Tibial nerve (tissue), 4 donors: ENCODE results near the gene SLC6A17. TPM values are rescaled to one million over a fixed set of nuclear protein-coding genes. Genes with fewer than 3 reads are reported as not detected.

Source experiments
- DNase-seq, 2 donors: peaks; one replicate each; pipeline ENCODE4 v3.0.0-alpha.2; 2019; ENCODE audit warnings: low spot score in 2 of 2
- H3K27ac ChIP-seq, 4 donors: fragments of 200-600 bp; sonication (generic) in 3 of 4; one replicate each; pipeline ENCODE4 v1.5.1; 2017 to 2019; ENCODE audit warnings: mild to moderate bottlenecking in 1 of 4
- H3K27me3 ChIP-seq, 2 donors: fragments of 200-600 bp; sonication (generic) in 1 of 2; one replicate each; pipeline versions ENCODE4 v1.5.1 to v1.6.0; 2017 to 2019
- H3K36me3 ChIP-seq, 3 donors: fragments of 200-600 bp; sonication (generic); one replicate each; pipeline ENCODE4 v1.5.1; 2018 to 2019
- H3K4me1 ChIP-seq, 4 donors: fragments of 200-600 bp; sonication (generic) in 3 of 4; one replicate each; pipeline ENCODE4 v1.5.1; 2017 to 2019
- H3K4me3 ChIP-seq, 4 donors: fragments of 200-600 bp; sonication (generic) in 3 of 4; one replicate each; pipeline ENCODE4 v1.5.1; 2017 to 2019; ENCODE audit warnings: mild to moderate bottlenecking in 1 of 4, moderate library complexity in 1 of 4
- H3K9me3 ChIP-seq, 4 donors: fragments of 200-600 bp; sonication (generic) in 3 of 4; one replicate each; pipeline ENCODE4 v1.5.1; 2017 to 2019
- CTCF ChIP-seq, 5 experiments: fragments of 200-600 bp in 3 of 5; fragments of 450-650 bp in 2 of 5; sonication (generic) in 3 of 5; IDR thresholded peaks; one replicate each; pipeline ENCODE4 v1.5.1; 2016 to 2019; ENCODE audit warnings: antibody characterized with exemption in 5 of 5, mild to moderate bottlenecking in 3 of 5, moderate library complexity in 2 of 5
- EP300 ChIP-seq, 2 donors: sonication (generic); formaldehyde crosslinking; IDR thresholded peaks; one replicate each; pipeline ENCODE4 v1.6.1; 2017; ENCODE audit warnings: antibody characterized with exemption in 2 of 2, mild to moderate bottlenecking in 1 of 2
- POLR2A ChIP-seq, 2 donors: fragments of 450-650 bp; IDR thresholded peaks; one replicate each; pipeline ENCODE4 v1.6.1; 2017; ENCODE audit warnings: antibody characterized with exemption in 2 of 2, mild to moderate bottlenecking in 2 of 2, moderate library complexity in 2 of 2
- WGBS, 2 donors: methylation state at CpG; one replicate each; pipeline ENCODE4 v1.1.5; 2018; 5-methylcytosine and 5-hydroxymethylcytosine counted together
- total RNA-seq, 4 donors: library from RNA; depleted of rRNA; stranded (reverse); fragments of >200 nt; gene quantifications; one replicate each; pipeline ENCODE4 v1.1.0, GENCODE V29; 2016

Gene SLC6A17
- total RNA-seq, 4 donors from 2014 or later, result under 0.01 to 0.22 TPM; not detected in 2

DNA sequence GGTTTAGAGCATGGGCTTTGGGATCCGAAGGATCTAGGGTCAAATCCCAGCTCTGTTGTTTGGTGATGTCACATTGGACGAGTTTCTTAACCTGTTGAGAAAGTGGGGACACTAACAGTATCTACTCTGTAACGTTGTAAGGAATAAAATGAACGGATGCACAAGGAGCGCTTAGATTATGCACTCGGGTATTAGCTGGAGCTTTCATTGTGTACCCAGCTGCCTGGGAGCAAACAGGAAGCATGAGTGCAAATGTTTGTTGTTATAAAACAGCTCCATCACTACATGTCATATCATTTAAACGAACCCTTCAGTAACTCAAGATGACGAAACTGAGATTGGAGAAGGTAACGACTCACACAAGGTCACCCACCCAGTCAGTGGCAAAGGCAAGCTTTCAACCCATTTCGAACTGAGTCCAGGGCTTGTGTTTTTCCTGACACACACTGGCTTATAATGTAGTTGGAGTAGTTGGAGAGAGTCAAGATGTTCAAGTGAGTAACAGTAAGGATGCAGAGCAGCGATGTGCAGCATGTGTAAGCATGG is 16.2 kb upstream of the SLC6A17 start:
- 50 to 59% methylated on average over 11 of the region's 11 CpGs for WGBS, 2 donors

DNA sequence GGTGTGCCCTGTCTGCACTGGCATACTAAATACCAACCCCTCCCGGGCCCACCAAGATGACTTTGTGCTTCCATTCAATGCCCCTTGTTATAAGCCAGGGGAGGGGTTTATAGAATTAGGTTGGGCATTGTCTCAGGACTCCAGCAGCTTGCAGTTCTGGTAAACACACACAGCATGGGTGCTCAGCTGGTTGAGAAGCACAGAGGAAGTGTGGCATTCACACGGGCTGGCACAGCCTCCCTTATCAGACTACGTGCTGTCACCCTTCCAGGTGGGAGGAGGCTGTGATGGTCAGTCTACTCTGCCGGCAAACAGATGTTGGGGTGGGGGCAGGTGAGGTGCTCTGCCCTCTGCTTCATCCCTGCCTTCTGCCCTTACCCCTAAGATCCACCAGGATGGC is 15.0 kb upstream of the SLC6A17 start:
- no peak for TF ChIP-seq CTCF (IDR thresholded peaks at IDR 0.05)
- no peak for TF ChIP-seq POLR2A (IDR thresholded peaks at IDR 0.05)
- no peak for TF ChIP-seq EP300 (IDR thresholded peaks at IDR 0.05)
- DNase-seq, result no peak
- Histone ChIP-seq H3K4me1 (peaks cover 0 to 5% (median 0%) of the 10 kb centered on the region in 4 donors), H3K27ac (no peak overlapping the region), H3K4me3 (no peak overlapping the region), H3K36me3 (no peaks in the 10 kb centered on the region), H3K27me3 (peaks cover 0 to 35% of the 10 kb centered on the region in 2 donors), H3K9me3 (peaks cover 0 to 4% (median 0%) of the 10 kb centered on the region in 4 donors)
- WGBS, 2 donors, result 49 to 64% methylated on average over 3 to 4 of the region's 4 CpGs

More for the DNA sequence above, 16.2 kb upstream of the SLC6A17 start:
- Histone ChIP-seq H3K4me3 (no peak overlapping the region), H3K36me3 (no peaks in the 10 kb centered on the region), H3K4me1 (peaks cover 0 to 11% (median 0%) of the 10 kb centered on the region in 4 donors), H3K9me3 (no peaks in the 10 kb centered on the region), H3K27me3 (peaks cover 0 to 42% of the 10 kb centered on the region in 2 donors), H3K27ac (no peak overlapping the region)
- TF ChIP-seq POLR2A (IDR thresholded peaks at IDR 0.05), result no peak
- TF ChIP-seq EP300 (IDR thresholded peaks at IDR 0.05), result no peak
- TF ChIP-seq CTCF (IDR thresholded peaks at IDR 0.05), result no peak
- DNase-seq, result no peak

- H3K36me3 ChIP-seq, result no peaks in the 10 kb centered on the region
- no peak for TF ChIP-seq POLR2A (IDR thresholded peaks at IDR 0.05)
- no peak for TF ChIP-seq EP300 (IDR thresholded peaks at IDR 0.05)
- TF ChIP-seq CTCF (IDR thresholded peaks at IDR 0.05), result no peak
- H3K27me3 ChIP-seq, result peaks cover 0 to 35% of the 10 kb centered on the region in 2 donors
- peaks cover 0 to under 1% (median 0%) of the 10 kb centered on the region in 4 donors for H3K4me1 ChIP-seq
- H3K4me3 ChIP-seq, result no peak overlapping the region
- 75 to 78% methylated on average over 10 of the region's 10 CpGs for WGBS, 2 donors
- H3K27ac ChIP-seq, result no peak overlapping the region
- H3K9me3 ChIP-seq, result peaks cover 0 to 4% (median 0%) of the 10 kb centered on the region in 4 donors
- DNase-seq, result no peak
Measured at GRCh38 chr1:110135666-110136065, 14.6 kb upstream of the SLC6A17 start.

DNA sequence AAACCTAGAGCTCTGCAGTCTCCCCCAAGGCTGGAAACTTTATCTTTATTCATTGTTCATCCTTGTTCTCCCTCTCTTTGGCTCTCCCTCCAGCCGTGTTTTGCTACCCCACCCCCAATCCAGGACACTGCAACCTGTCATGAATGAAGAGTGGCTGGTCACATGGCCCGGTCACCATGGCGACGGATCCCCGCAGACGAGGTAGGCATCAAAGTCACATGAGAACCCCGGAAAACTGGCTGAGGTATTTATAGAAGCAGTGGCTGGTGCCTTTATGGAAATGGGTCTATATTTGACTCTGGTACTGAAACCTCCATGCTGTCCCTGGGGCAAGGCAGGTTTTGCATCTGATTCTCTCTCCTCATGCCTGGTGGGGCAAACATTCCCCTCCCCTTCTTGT is 13.4 kb upstream of the SLC6A17 start:
- H3K4me1 ChIP-seq, result no peaks in the 10 kb centered on the region
- no peak for DNase-seq
- no peaks in the 10 kb centered on the region for H3K36me3 ChIP-seq
- H3K9me3 ChIP-seq, result peaks cover 0 to 4% (median 0%) of the 10 kb centered on the region in 4 donors
- TF ChIP-seq POLR2A (IDR thresholded peaks at IDR 0.05), result no peak
- TF ChIP-seq CTCF (IDR thresholded peaks at IDR 0.05), result no peak
- no peak for TF ChIP-seq EP300 (IDR thresholded peaks at IDR 0.05)
- no peak overlapping the region for H3K27ac ChIP-seq
- H3K4me3 ChIP-seq, result no peak overlapping the region
- H3K27me3 ChIP-seq, result peaks cover 0 to 36% of the 10 kb centered on the region in 2 donors
- WGBS, 2 donors, result 3 to 4% methylated on average over 7 of the region's 7 CpGs

DNA sequence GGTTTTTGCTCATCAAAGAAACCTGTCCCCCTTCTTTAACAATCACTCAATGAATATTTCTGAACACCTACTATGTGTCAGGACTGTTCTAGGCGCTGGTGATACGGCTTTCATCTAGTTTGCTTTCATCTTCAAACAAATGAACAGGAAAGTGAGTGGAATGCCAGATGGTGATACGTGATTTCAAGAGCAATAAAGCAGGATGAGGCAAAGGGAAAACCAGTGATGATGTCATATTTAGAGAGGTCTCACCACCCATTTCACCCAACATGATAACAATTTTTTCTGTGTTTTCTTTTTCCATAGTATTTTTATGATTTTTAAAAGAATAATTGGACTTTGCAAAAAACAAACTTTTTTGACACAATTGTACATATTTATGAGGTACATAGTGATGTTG is 11.3 kb upstream of the SLC6A17 start:
- no peak overlapping the region for H3K27ac ChIP-seq
- no peaks in the 10 kb centered on the region for H3K36me3 ChIP-seq
- DNase-seq, result no peak
- H3K27me3 ChIP-seq, result peaks cover 0 to 47% of the 10 kb centered on the region in 2 donors
- no peak for TF ChIP-seq EP300 (IDR thresholded peaks at IDR 0.05)
- peaks cover 0 to 4% (median 0%) of the 10 kb centered on the region in 4 donors for H3K9me3 ChIP-seq
- 54 to 60% methylated on average over 3 of the region's 3 CpGs for WGBS, 2 donors
- H3K4me3 ChIP-seq, result no peak overlapping the region
- no peaks in the 10 kb centered on the region for H3K4me1 ChIP-seq
